ENCODE data around the gene CDC14A.

The CDC14A gene

DNA sequence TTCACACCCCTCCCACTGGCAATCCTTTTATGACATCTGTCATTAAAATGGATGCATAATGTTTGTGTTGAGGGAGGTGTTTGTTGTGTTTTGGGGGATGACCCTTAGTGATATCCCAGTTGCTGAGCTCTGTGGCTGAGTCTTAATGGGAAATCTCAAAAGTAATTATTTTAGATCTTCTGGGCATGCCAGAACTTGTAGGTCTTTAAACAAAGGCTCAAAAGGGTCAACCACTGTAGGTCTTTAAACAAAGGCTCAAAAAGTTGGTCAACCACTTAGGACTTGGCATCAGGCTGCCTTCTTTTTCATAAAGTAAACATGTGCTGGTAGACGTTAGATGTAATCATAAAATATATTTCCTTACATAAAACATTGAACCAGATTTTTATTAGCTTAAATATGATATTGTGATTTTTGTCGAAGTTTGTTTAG lies 78.0 kb downstream of the CDC14A start:
- FAIRE-seq (no peak), DNase-seq (ENCODE audit: insufficient read length, low spot score) (no peak)
- TF ChIP-seq, protein P1, sequence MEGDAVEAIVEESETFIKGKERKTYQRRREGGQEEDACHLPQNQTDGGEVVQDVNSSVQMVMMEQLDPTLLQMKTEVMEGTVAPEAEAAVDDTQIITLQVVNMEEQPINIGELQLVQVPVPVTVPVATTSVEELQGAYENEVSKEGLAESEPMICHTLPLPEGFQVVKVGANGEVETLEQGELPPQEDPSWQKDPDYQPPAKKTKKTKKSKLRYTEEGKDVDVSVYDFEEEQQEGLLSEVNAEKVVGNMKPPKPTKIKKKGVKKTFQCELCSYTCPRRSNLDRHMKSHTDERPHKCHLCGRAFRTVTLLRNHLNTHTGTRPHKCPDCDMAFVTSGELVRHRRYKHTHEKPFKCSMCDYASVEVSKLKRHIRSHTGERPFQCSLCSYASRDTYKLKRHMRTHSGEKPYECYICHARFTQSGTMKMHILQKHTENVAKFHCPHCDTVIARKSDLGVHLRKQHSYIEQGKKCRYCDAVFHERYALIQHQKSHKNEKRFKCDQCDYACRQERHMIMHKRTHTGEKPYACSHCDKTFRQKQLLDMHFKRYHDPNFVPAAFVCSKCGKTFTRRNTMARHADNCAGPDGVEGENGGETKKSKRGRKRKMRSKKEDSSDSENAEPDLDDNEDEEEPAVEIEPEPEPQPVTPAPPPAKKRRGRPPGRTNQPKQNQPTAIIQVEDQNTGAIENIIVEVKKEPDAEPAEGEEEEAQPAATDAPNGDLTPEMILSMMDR (IDR thresholded peaks at IDR 0.05; ENCODE audit: insufficient read depth, missing control alignments), result no peak

- TF ChIP-seq, protein P1 (IDR thresholded peaks at IDR 0.05; ENCODE audit: insufficient read depth, missing control alignments), result no peak
- FAIRE-seq, result no peak
- no peak for DNase-seq (ENCODE audit: insufficient read length, low spot score)
Measured at GRCh38 chr1:100431954-100432353, 79.6 kb downstream of the CDC14A start.

- TF ChIP-seq, protein P1 (IDR thresholded peaks at IDR 0.05; ENCODE audit: insufficient read depth, missing control alignments), result no peak
- FAIRE-seq (no peak), DNase-seq (ENCODE audit: insufficient read length, low spot score) (no peak)
Measured at GRCh38 chr1:100433563-100433962, 81.3 kb downstream of the CDC14A start.

GRCh38 chr1:100434831-100435230 lies 82.5 kb downstream of the CDC14A start:
- FAIRE-seq, result no peak
- TF ChIP-seq, protein P1 (IDR thresholded peaks at IDR 0.05; ENCODE audit: insufficient read depth, missing control alignments), result no peak
- DNase-seq (ENCODE audit: insufficient read length, low spot score), result no peak

DNA sequence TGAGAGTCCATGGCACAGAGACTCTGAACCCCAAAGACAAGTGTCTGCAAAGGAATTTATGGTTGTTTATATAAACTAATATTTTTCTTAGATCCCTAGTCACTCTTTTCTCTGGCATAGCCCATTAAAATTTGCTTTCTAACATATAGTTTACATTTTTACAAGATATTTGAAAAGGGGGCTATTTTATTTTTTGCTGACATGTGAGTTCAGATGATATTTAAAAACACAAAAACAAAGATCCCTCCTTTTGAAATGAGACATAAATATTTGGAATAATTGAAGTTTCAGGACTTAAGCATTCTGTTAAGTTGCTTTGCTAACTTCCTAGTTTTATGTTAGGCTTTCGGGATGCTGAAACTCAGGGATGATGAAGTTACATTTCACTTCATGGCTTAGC lies 86.1 kb downstream of the CDC14A start:
- FAIRE-seq (no peak), DNase-seq (ENCODE audit: insufficient read length, low spot score) (no peak)
- TF ChIP-seq, protein P1 (IDR thresholded peaks at IDR 0.05; ENCODE audit: insufficient read depth, missing control alignments), result no peak

DNA sequence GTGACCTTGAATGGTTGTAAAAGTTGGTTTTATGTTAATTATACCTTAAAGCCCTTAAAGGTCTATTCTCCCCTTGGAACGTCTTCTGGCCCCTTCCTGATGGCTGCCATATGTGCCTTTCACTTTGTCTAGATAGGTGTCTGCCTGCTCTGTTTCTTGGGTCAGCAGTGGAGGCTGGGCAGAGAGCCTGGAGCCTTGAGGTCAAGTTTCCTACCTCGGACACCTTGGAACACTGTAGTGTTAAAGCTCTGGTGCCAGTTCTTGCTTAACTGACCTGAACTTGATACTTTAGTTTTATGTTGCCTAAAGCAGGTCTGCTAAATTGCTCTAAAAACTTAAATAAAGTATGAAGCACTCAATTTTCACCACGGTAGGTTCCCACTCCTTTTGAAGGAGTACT lies 86.5 kb downstream of the CDC14A start:
- DNase-seq (ENCODE audit: insufficient read length, low spot score) (no peak), FAIRE-seq (no peak)
- TF ChIP-seq, protein P1 (IDR thresholded peaks at IDR 0.05; ENCODE audit: insufficient read depth, missing control alignments), result no peak

GRCh38 chr1:100440075-100440809 lies 87.9 kb downstream of the CDC14A start:
- TF ChIP-seq, protein P1 (IDR thresholded peaks at IDR 0.05; ENCODE audit: insufficient read depth, missing control alignments), result no peak
- DNase-seq (ENCODE audit: insufficient read length, low spot score), result no peak
- no peak for FAIRE-seq

Measured in D721Med (cell line).